ENCODE measurements around the gene TMEM233. TPM values are rescaled to one million over a fixed set of nuclear protein-coding genes. Genes with fewer than 3 reads are reported as not detected.
A peak's percentile ranks its signal among the peaks of the same experiment; 100 is the strongest.
"Not testable (repeated sequence)": the region's sequence is repeated elsewhere in the genome, so short reads cannot be mapped to it uniquely, and the experiment has no call there.

TMEM233 gene
- total and polyA plus RNA-seq, 8 donors, result 0.10 to 0.92 (median 0.22) TPM; not detected in 4

- no peaks in the 10 kb centered on the region for H3K27me3 ChIP-seq
Measured at GRCh38 chr12:119644930-119645329, 51.4 kb downstream of the TMEM233 start.

GRCh38 chr12:119645535-119646059, 52.0 kb downstream of the TMEM233 start:
- TF ChIP-seq POLR2A (IDR thresholded peaks at IDR 0.05), result no peak
- TF ChIP-seq POLR2AphosphoS5 (IDR thresholded peaks at IDR 0.05), result no peak
- TF ChIP-seq, protein P1, sequence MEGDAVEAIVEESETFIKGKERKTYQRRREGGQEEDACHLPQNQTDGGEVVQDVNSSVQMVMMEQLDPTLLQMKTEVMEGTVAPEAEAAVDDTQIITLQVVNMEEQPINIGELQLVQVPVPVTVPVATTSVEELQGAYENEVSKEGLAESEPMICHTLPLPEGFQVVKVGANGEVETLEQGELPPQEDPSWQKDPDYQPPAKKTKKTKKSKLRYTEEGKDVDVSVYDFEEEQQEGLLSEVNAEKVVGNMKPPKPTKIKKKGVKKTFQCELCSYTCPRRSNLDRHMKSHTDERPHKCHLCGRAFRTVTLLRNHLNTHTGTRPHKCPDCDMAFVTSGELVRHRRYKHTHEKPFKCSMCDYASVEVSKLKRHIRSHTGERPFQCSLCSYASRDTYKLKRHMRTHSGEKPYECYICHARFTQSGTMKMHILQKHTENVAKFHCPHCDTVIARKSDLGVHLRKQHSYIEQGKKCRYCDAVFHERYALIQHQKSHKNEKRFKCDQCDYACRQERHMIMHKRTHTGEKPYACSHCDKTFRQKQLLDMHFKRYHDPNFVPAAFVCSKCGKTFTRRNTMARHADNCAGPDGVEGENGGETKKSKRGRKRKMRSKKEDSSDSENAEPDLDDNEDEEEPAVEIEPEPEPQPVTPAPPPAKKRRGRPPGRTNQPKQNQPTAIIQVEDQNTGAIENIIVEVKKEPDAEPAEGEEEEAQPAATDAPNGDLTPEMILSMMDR (IDR thresholded peaks at IDR 0.05), result no peak
- TF ChIP-seq EP300 (IDR thresholded peaks at IDR 0.05), result no peak
- H3K4me3 ChIP-seq, result no peak overlapping the region
- 85 to 93% (median 86%) methylated on average over 7 of the region's 7 CpGs for WGBS, 5 donors
- H3K27ac ChIP-seq, result no peak overlapping the region
- H3K4me1 ChIP-seq, result no peaks in the 10 kb centered on the region
- no peaks in the 10 kb centered on the region for H3K36me3 ChIP-seq
- H3K9me3 ChIP-seq, result no peaks in the 10 kb centered on the region
- H3K27me3 ChIP-seq, result no peaks in the 10 kb centered on the region
- intact Hi-C loops (cut with DNase I; ENCODE audit: low total_unique reads), result no loop called here
- no peak for DNase-seq

More at GRCh38 chr12:119644930-119645329, 51.4 kb downstream of the TMEM233 start:
- DNase-seq, result no peak
- no peaks in the 10 kb centered on the region for H3K9me3 ChIP-seq
- intact Hi-C loops (cut with DNase I; ENCODE audit: low total_unique reads), result no loop called here
- no peak overlapping the region for H3K27ac ChIP-seq
- TF ChIP-seq POLR2A (IDR thresholded peaks at IDR 0.05) (no peak), POLR2AphosphoS5 (IDR thresholded peaks at IDR 0.05) (no peak), EP300 (IDR thresholded peaks at IDR 0.05) (no peak)
- TF ChIP-seq, protein P1 (IDR thresholded peaks at IDR 0.05), result no peak
- no peak overlapping the region for H3K4me3 ChIP-seq
- H3K4me1 ChIP-seq, result no peaks in the 10 kb centered on the region
- 83 to 96% (median 91%) methylated on average over 3 of the region's 3 CpGs for WGBS, 5 donors
- no peaks in the 10 kb centered on the region for H3K36me3 ChIP-seq

DNA sequence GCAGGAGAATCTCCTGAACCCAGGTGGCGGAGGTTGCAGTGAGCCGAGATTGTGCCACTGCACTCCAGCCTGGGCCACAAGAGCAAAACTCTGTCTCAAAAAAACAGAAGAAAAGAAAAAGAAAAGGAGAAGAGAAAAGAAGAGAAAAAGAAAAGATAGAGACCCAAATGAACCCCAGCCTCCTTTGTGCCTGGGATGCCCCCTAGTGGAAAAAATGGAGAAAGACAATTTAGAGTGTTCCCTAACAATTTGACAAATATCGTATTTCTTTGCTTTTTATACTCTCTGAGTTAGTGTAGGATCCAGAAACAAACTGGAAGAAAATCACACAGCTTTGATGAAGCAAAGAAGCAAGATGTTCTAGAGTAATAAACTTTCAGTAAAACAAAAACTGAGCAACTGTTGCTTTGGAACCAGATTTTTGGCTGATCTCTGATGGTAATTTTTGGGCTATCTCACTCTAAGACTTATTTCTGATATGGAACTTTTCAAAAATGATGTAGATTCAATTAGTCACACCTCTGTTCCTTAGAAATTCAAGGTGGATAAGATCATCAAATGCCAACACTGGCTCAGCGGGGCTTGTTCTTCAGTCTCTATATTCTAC, 55.7 kb downstream of the TMEM233 start:
- Histone ChIP-seq H3K4me3 (no peak overlapping the region), H3K27ac (no peak overlapping the region), H3K9me3 (peaks cover 0 to 21% (median 9%) of the 10 kb centered on the region in 4 donors), H3K27me3 (no peaks in the 10 kb centered on the region), H3K4me1 (no peaks in the 10 kb centered on the region), H3K36me3 (no peaks in the 10 kb centered on the region)
- DNase-seq, result no peak
- intact Hi-C loops (cut with DNase I; ENCODE audit: low total_unique reads), result no loop called here
- TF ChIP-seq POLR2A (IDR thresholded peaks at IDR 0.05) (no peak), POLR2AphosphoS5 (IDR thresholded peaks at IDR 0.05) (no peak), EP300 (IDR thresholded peaks at IDR 0.05) (no peak)
- TF ChIP-seq, protein P1 (IDR thresholded peaks at IDR 0.05), result peak in 5 of 7 experiments; percentile 21 to 53 (median 34)
- 63 to 74% (median 68%) methylated on average over 4 of the region's 4 CpGs for WGBS, 5 donors

DNA sequence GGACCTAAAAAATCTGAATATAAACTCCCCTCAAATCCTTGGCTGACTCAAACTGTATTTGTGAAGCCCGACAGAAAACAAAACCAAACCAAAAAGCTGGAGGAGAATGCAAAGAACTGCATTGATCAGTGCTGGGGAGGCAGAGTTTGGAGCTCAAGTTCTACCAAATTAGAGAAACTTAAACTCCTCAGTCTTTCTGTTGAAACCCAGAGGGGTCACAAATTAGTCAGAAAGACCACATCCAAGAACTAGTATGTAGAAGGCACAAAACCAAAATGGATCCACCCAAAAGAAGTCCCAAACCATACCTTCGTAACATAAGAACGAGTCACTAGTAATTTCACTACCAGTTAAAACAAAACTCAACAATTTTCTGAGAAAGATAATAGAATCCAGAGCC, 59.1 kb downstream of the TMEM233 start:
- no peak for TF ChIP-seq POLR2AphosphoS5 (IDR thresholded peaks at IDR 0.05)
- no peak for TF ChIP-seq POLR2A (IDR thresholded peaks at IDR 0.05)
- TF ChIP-seq EP300 (IDR thresholded peaks at IDR 0.05), result no peak
- TF ChIP-seq, protein P1 (IDR thresholded peaks at IDR 0.05), result no peak
- Histone ChIP-seq H3K4me3 (no peak overlapping the region), H3K27ac (no peak overlapping the region), H3K36me3 (no peaks in the 10 kb centered on the region), H3K4me1 (no peaks in the 10 kb centered on the region), H3K27me3 (no peaks in the 10 kb centered on the region), H3K9me3 (peaks cover 0 to 21% (median 9%) of the 10 kb centered on the region in 4 donors)
- WGBS, 5 donors, result 59 to 77% (median 63%) methylated on average over 3 of the region's 3 CpGs
- intact Hi-C loops (cut with DNase I; ENCODE audit: low total_unique reads), result no loop called here
- no peak for DNase-seq

DNA sequence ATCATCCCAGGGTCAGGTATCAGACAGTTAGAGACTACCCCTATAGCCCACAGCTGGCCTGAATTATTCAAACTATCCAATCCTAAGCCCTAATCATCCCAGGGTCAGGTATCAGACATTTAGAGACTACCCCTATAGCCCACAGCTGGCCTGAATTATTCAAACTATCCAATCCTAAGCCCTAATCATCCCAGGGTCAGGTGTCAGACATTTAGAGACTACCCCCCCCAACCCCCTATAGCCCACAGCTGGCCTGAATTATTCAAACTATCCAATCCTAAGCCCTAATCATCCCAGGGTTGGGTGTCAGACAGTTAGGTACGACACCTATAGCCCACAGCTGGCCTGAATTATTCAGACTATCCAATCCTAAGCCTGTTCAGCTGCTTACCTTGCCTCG, 63.4 kb downstream of the TMEM233 start:
- H3K36me3 ChIP-seq, H3K4me3 ChIP-seq, DNase-seq, H3K4me1 ChIP-seq, H3K27ac ChIP-seq, H3K27me3 ChIP-seq: not testable (repeated sequence)
- H3K9me3 ChIP-seq, result peaks cover 0 to 18% (median 9%) of the 10 kb centered on the region in 4 donors
- WGBS, 5 donors, result 62 to 78% (median 67%) methylated on average over 2 of the region's 2 CpGs
- intact Hi-C loops (cut with DNase I; ENCODE audit: low total_unique reads), result loop anchor here (5.0 kb wide), 1 partner anchor 125 kb away; no protein-coding TSS in a partner anchor

- H3K36me3 ChIP-seq, H3K27ac ChIP-seq, H3K4me1 ChIP-seq, H3K9me3 ChIP-seq, H3K4me3 ChIP-seq, DNase-seq, H3K27me3 ChIP-seq: not testable (repeated sequence)
- intact Hi-C loops (cut with DNase I; ENCODE audit: low total_unique reads), result loop anchor here (5.0 kb wide), 1 partner anchor 124 kb away; no protein-coding TSS in a partner anchor
- 89 to 92% (median 92%) methylated on average over 6 of the region's 6 CpGs for WGBS, 5 donors
Measured at GRCh38 chr12:119658166-119658565, 64.6 kb downstream of the TMEM233 start.
